HG03520 (cell line): ENCODE results near the gene S100PBP.

Experiments used
- ATAC-seq: cut with Tn5 transposase; IDR thresholded peaks from one replicate; pipeline ENCODE4 v1.9.1; 2021; ENCODE audit warnings: mild to moderate bottlenecking, moderate library complexity; ENCODE audit not compliant: unreplicated experiment

Gene S100PBP

DNA sequence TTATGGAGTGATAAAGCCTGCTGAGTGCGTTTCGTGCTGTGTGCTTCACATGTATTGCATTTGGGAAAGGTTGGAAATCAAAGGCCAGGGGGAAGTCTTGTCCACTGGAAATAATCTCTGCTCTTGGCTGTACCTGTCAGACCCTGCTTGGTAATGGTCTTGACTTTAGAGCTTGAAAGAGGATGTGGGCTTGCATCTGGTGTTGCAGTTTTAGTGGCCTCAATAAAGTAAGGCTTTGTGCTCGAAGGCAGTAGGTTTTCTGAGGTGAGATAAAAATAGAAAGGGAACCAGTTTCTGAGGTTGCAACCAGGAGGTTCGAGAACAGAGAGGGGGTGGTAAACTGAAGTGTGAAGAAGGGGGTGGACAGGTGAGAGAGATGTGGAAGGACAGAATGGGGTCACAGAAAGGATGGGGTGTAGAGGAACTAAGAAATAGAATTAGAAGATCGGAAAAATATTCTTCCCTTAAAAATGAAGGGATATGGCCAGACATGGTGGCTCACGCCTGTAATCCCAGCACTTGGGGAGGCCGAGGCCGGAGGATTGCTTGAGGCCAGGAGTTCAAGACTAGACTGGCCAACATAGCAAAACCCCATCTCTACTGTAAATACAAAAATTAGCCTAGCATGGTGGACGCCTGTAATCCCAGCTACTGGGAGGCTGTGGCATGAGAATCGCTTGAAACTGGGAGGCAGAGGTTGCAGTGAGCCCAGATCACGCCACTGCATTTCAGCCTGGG, 1.5 kb downstream of the S100PBP start:
- no peak for ATAC-seq

DNA sequence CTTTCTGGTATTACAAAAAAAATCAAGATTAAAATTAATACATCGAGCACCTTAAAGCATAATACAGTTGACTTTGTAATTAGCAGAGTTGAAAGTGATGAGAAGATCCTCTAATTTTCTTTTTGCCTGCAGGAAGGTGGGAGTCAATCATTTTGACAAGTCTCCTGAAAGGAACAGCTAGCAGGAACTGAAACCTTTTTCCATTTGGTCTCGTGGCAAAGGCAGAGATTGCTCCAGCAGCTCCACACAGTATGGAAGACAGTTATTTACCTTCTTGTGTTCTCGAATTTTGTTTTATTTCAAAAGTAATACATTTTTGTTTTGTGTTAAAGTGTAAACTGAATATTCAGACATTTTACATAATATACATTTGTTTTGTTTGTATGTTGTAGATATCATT, 7.7 kb downstream of the S100PBP start:
- ATAC-seq: no peak

- no peak for ATAC-seq
Measured at GRCh38 chr1:32828341-32828740, 10.9 kb downstream of the S100PBP start.

DNA sequence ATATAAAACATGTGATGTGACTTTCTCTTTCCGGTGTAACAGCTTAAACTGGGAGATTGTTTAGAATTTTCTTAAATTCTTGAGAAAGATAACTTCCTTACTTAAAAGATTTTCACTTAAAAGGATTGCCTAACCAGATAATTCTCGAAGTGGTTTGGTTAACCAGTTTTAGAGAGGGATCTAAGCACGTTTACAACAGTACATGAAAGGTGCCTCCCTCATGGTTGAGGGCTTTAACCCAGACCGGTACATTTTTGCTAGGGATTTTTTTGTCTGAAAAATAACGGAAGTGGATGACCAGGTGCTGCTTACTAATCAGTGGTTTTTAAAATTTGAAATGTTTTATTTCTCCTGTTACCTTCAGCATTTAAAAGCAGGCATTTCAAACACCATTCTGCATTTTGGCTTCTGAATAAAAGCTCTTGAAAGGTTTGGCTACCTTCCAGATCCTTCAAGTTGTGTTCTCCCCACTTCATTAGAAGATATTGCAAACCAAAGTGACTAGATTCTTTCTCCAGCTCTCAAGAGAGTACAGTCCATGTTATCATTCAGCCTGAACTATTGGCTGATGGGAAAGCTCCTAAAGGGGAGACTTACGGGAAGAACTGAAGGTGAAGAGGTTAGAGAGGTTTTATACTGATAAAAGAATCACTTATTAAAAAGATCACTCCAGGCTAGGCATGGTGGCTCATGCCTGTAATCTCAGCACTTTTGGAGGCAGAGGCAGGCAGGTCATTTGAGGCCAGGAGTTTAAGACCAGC, 12.8 kb downstream of the S100PBP start:
- no peak for ATAC-seq

DNA sequence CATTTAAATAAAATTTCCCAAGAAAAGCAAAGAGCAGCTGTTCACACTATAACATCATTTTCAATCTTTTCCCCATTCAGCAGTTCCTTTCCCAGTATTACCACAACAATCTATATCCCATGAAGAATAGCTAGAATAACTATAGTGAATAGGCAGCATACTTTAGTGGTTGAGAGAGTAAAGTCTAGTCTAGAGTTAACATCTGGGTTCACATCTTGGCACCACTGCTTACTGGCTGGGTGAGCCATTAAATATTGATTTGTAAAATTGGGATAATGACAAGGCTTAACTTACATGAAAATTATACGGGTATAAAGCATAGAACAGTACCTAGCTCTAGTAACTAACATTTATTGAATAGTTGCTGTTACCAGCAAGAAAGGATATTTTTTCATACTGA, 14.4 kb downstream of the S100PBP start:
- no peak for ATAC-seq

- no peak for ATAC-seq
Measured at GRCh38 chr1:32848354-32849063, 31.1 kb downstream of the S100PBP start.

DNA sequence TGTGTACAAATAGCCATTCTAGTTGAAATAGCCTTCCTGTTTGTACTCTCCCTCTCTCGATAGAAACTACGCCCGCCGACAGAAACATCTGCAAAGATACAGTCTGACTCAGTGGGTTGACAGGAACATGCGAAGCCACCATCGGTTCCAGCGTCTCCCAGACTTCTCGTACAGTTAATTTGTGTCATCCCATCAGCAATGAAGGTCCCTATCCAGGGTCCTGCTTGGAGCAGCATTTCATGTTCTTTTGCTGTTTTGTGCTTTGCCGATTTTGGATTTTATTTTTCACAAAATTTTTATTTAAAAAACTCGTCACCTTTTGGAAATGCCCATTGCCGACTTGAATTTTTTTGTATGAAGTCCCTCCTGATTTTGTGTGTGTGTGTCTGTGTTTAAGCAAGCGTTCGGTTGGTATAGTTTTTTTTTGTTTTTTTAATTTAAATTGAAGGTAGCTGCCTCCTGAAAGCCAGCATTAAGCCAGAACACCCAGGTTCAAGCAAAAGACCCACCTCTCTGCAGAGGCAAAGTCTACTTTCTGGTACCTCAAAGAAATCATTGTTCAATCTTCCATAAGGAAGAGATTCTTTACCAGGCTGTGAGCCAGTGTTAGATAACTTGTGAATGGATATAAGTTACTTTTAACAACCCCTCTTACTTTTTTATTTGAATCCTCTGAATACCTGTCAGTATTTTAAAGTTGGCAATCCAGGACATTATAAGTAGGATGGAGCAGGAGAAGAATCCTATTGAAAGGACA, 38.6 kb downstream of the S100PBP start:
- no peak for ATAC-seq

GRCh38 chr1:32858136-32858535, 40.7 kb downstream of the S100PBP start:
- ATAC-seq: no peak

GRCh38 chr1:32858791-32859190, 41.3 kb downstream of the S100PBP start:
- no peak for ATAC-seq

- no peak for ATAC-seq
Measured at GRCh38 chr1:32859915-32860314, 42.5 kb downstream of the S100PBP start.

DNA sequence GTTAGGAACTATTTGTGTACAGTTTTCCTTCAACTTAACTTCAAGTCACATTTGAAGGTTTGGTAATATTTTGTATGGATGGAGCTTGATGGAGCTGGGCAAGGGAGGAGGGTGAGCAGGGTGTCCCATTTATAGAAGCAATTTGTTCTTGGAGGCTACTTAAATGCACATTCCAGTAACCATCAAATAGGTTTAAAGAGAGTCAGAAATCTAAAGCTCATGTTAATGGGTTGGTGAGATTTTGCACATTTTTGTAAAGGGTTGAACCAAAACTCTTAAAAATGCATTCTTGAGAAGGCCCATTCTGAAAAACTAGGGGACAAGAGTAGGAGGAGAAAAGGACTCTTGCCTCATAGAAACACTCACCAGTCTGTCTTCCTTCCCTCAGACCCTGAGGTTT, 43.1 kb downstream of the S100PBP start:
- no peak for ATAC-seq

DNA sequence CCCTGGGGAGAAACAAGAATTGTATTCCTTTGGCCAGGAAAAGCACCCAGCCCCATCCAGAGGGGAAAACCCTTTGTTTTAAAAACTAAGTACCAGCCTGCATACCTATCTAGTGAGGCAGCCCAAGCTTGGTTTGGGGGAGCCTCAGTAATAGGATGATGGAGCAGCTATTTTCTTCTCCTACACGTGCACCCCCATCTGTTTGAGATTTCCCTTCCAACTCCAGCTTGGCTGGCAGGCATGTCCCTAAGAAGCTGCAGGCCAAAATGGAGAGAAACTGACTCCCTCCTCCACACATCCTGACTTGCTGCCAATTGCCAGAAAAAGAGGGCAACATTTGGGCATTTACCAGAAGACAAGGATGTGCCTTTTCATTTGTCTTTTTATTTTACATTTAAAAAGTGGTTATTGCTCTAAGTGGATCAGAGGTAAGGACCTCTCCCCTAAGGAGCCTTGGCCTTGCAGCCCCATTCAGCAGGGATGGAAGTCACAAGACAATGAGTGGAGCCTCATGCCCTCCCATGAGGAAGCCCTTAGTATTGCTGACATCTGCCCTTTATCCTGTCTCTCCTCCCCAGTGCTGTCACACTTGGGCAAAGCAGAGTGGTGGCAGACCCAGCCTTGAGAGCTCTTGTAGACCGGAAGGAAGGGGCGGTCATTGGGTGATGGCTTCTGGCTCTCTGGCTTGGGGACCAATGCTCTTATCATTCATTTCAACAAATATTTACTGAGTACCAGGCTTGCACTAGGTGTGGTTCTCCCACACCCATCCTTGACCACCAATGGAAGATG, 44.6 kb downstream of the S100PBP start:
- ATAC-seq: no peak

- ATAC-seq: no peak
Measured at GRCh38 chr1:32863218-32863880, 45.9 kb downstream of the S100PBP start.

- no peak for ATAC-seq
Measured at GRCh38 chr1:32863881-32864245, 46.4 kb downstream of the S100PBP start.

GRCh38 chr1:32864375-32865019, 47.0 kb downstream of the S100PBP start:
- ATAC-seq: no peak

DNA sequence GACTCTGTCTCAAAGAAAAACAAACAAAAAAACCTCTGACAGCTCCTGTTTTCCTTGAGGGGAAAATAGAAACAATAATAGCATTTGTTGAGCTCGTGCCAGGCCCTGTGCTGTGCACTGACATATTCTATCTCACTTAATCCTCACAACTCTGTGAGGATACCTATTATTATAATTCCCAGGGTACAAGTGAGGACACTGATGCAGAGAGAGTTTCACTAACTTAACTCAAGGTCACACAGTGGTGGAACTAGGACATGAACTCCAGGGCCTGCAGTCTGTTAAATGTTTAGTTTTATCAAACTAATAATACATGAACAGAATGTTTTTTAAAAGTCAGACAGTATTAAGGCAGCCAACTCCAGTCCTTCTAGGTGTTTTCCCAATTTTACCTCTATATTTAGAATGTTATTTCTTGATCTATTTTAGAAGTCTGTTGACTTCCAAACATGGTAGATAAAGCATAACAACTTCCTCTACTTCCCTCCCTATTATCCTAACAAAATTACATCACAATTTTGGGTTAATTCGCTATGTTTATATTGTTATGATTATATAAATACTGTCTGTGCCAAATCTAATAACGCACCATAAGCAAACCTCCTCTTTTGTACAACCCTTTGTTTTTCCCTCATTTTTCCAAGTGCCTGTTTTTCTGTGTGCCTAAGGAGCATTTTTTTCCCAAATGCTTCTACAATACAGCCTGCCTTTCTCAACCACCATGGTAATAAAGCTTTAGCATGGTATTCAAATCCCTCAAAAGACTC, 48.4 kb downstream of the S100PBP start:
- no peak for ATAC-seq

DNA sequence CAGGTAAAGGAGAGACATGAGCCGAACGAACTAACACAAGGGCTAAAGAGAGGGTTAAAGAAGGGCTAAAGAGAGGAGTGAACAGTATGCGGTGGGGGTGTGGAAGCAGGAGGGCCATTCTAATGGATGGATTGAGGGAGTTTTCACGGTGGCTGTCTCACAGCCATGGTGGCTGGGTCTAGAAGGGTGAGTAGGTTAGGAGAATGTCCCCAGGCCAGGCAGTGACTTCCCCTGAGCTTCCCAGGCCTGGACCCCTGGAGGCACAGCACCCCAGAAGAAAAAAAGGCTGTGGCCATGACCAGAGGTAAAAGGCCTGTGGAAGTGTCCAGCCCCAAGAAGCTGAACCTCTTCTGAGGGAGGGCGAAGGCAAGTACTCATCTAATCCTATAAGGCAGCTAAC, 49.7 kb downstream of the S100PBP start:
- no peak for ATAC-seq

DNA sequence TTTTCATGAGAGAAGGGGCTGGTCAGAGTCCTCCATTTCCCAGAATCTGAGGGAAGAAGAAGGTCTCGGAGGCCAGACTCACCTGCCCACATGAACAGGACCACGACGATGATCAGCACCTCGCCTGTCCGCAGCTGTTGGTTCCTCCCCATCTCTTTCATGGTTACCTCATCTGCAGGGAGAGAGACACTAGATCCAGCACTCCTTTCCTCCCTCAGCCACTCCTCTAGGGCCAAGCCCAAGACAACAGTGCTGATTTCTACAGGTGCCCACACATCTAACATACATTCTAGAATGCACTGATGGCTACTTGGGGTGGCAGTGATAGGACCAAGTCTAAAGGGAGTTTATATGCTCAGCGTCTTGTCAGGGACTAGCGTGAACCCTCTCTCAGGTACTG, 50.2 kb downstream of the S100PBP start:
- no peak for ATAC-seq

- ATAC-seq: no peak
Measured at GRCh38 chr1:32868085-32868484, 50.6 kb downstream of the S100PBP start.
